ENCODE data around the gene PKIG. TPM values are rescaled to one million over a fixed set of nuclear protein-coding genes. Genes with fewer than 3 reads are reported as not detected.

Gene PKIG
- total and polyA plus RNA-seq, 9 donors = 40.5 to 53.3 (median 45.4) TPM

GRCh38 chr20:44633872-44634600 is 51.7 kb downstream of the PKIG start:
- Histone ChIP-seq H3K27ac (ENCODE audit: low read length) (no peak overlapping the region), H3K27me3 (ENCODE audit: control insufficient read depth, insufficient read depth, low read length) (no peaks in the 10 kb centered on the region)

DNA sequence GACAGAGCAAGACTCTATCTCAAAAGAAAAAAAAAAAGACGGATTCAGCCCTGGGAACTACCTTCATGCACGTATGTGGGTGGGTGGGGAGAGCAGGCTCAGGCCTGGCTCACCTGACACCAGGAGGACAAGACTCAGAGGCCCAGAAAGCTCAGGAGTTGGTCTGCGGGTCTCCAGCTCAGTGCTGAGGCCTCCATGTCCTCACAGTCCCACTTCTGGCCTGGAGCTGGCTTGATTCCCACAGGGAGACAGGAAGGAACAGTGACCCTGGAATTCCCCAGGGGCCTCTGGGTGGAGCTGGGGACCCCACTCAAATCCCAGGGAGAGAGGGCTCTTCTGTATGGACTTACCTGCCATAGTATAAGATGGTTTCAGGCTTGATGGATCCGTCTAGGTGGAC is 53.5 kb downstream of the PKIG start:
- no peak overlapping the region for H3K27ac ChIP-seq (ENCODE audit: low read length)
- DNase-seq = no peak
- H3K9me3 ChIP-seq (replicated peaks; ENCODE audit: control insufficient read depth, low read depth, low read length) = peaks cover 3% of the 10 kb centered on the region
- peaks cover 19% of the 10 kb centered on the region for H3K4me1 ChIP-seq (ENCODE audit: control insufficient read depth, insufficient read depth, low read length)
- H3K27me3 ChIP-seq (ENCODE audit: control insufficient read depth, insufficient read depth, low read length) = no peaks in the 10 kb centered on the region
- peaks cover 13% of the 10 kb centered on the region for H3K36me3 ChIP-seq (ENCODE audit: control insufficient read depth, insufficient read depth, low read length)
- 71% methylated on average over 3 of the region's 4 CpGs for WGBS (ENCODE audit: insufficient coverage)
- H3K4me3 ChIP-seq (ENCODE audit: low read length) = no peak overlapping the region

More at GRCh38 chr20:44633872-44634600, 51.7 kb downstream of the PKIG start:
- Histone ChIP-seq H3K4me3 (ENCODE audit: low read length) (no peak overlapping the region), H3K36me3 (ENCODE audit: control insufficient read depth, insufficient read depth, low read length) (peaks cover 13% of the 10 kb centered on the region), H3K9me3 (replicated peaks; ENCODE audit: control insufficient read depth, low read depth, low read length) (no peaks in the 10 kb centered on the region), H3K4me1 (ENCODE audit: control insufficient read depth, insufficient read depth, low read length) (peaks cover 19% of the 10 kb centered on the region)
- DNase-seq = no peak
- 71% methylated on average over 6 of the region's 18 CpGs for WGBS (ENCODE audit: insufficient coverage)

GRCh38 chr20:44637042-44637441 is 54.7 kb downstream of the PKIG start:
- Histone ChIP-seq H3K4me1 (ENCODE audit: control insufficient read depth, insufficient read depth, low read length) (peaks cover 20% of the 10 kb centered on the region), H3K4me3 (ENCODE audit: low read length) (no peak overlapping the region), H3K36me3 (ENCODE audit: control insufficient read depth, insufficient read depth, low read length) (peaks cover 13% of the 10 kb centered on the region), H3K27me3 (ENCODE audit: control insufficient read depth, insufficient read depth, low read length) (no peaks in the 10 kb centered on the region), H3K9me3 (replicated peaks; ENCODE audit: control insufficient read depth, low read depth, low read length) (peaks cover 3% of the 10 kb centered on the region), H3K27ac (ENCODE audit: low read length) (no peak overlapping the region)
- no peak for DNase-seq
- WGBS (ENCODE audit: insufficient coverage) = 75% methylated on average over 1 of the region's 5 CpGs

GRCh38 chr20:44637522-44638372 is 55.4 kb downstream of the PKIG start:
- Histone ChIP-seq H3K27ac (ENCODE audit: low read length) (peak overlapping the region; percentile 13), H3K27me3 (ENCODE audit: control insufficient read depth, insufficient read depth, low read length) (no peaks in the 10 kb centered on the region), H3K4me1 (ENCODE audit: control insufficient read depth, insufficient read depth, low read length) (peaks cover 23% of the 10 kb centered on the region), H3K9me3 (replicated peaks; ENCODE audit: control insufficient read depth, low read depth, low read length) (peaks cover 3% of the 10 kb centered on the region), H3K36me3 (ENCODE audit: control insufficient read depth, insufficient read depth, low read length) (peaks cover 13% of the 10 kb centered on the region), H3K4me3 (ENCODE audit: low read length) (no peak overlapping the region)
- 31% methylated on average over 5 of the region's 11 CpGs for WGBS (ENCODE audit: insufficient coverage)
- DNase-seq = peak; percentile 89

- no peak for DNase-seq
- Histone ChIP-seq H3K9me3 (replicated peaks; ENCODE audit: control insufficient read depth, low read depth, low read length) (peaks cover 3% of the 10 kb centered on the region), H3K36me3 (ENCODE audit: control insufficient read depth, insufficient read depth, low read length) (peaks cover under 1% of the 10 kb centered on the region), H3K27me3 (ENCODE audit: control insufficient read depth, insufficient read depth, low read length) (no peaks in the 10 kb centered on the region), H3K27ac (ENCODE audit: low read length) (no peak overlapping the region), H3K4me1 (ENCODE audit: control insufficient read depth, insufficient read depth, low read length) (peaks cover 33% of the 10 kb centered on the region), H3K4me3 (ENCODE audit: low read length) (no peak overlapping the region)
- 89% methylated on average over 1 of the region's 2 CpGs for WGBS (ENCODE audit: insufficient coverage)
Measured at GRCh38 chr20:44640522-44640921, 58.1 kb downstream of the PKIG start.

- WGBS (ENCODE audit: insufficient coverage) = 81% methylated on average over 2 of the region's 5 CpGs
- Histone ChIP-seq H3K27me3 (ENCODE audit: control insufficient read depth, insufficient read depth, low read length) (no peaks in the 10 kb centered on the region), H3K9me3 (replicated peaks; ENCODE audit: control insufficient read depth, low read depth, low read length) (peaks cover 3% of the 10 kb centered on the region), H3K36me3 (ENCODE audit: control insufficient read depth, insufficient read depth, low read length) (no peaks in the 10 kb centered on the region), H3K4me1 (ENCODE audit: control insufficient read depth, insufficient read depth, low read length) (peaks cover 40% of the 10 kb centered on the region), H3K4me3 (ENCODE audit: low read length) (no peak overlapping the region), H3K27ac (ENCODE audit: low read length) (no peak overlapping the region)
- DNase-seq = no peak
Measured at GRCh38 chr20:44641325-44641724, 58.9 kb downstream of the PKIG start.

GRCh38 chr20:44642203-44643153 is 60.1 kb downstream of the PKIG start:
- H3K27me3 ChIP-seq (ENCODE audit: control insufficient read depth, insufficient read depth, low read length) = no peaks in the 10 kb centered on the region
- H3K4me3 ChIP-seq (ENCODE audit: low read length) = no peak overlapping the region
- peaks cover 43% of the 10 kb centered on the region for H3K4me1 ChIP-seq (ENCODE audit: control insufficient read depth, insufficient read depth, low read length)
- peak overlapping the region; percentile 53 for H3K27ac ChIP-seq (ENCODE audit: low read length)
- WGBS (ENCODE audit: insufficient coverage) = 14% methylated on average over 15 of the region's 17 CpGs
- H3K9me3 ChIP-seq (replicated peaks; ENCODE audit: control insufficient read depth, low read depth, low read length) = peaks cover 3% of the 10 kb centered on the region
- no peaks in the 10 kb centered on the region for H3K36me3 ChIP-seq (ENCODE audit: control insufficient read depth, insufficient read depth, low read length)
- DNase-seq = peak; percentile 88

DNA sequence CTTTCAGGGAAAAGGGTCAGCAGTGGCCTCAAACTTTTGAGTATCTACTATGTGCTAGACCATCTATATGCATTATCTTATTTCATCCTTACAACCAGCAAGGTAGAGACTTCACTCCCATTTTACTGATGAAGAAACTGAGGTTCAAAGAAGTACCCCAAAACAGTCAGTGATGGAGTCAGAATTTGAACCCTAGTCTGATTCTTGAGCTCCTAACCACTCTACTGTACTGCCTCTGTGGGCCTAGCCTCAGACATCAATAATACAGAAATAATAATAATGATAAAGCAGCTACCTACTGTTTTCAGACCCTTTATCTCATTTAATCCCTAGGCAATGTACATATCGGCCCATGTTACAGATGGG is 60.8 kb downstream of the PKIG start:
- H3K27me3 ChIP-seq (ENCODE audit: control insufficient read depth, insufficient read depth, low read length) = no peaks in the 10 kb centered on the region
- no CpG with 5 or more reads among the region's 1 CpG for WGBS (ENCODE audit: insufficient coverage)
- no peaks in the 10 kb centered on the region for H3K36me3 ChIP-seq (ENCODE audit: control insufficient read depth, insufficient read depth, low read length)
- peak overlapping the region; percentile 53 for H3K27ac ChIP-seq (ENCODE audit: low read length)
- no peak overlapping the region for H3K4me3 ChIP-seq (ENCODE audit: low read length)
- DNase-seq = no peak
- H3K9me3 ChIP-seq (replicated peaks; ENCODE audit: control insufficient read depth, low read depth, low read length) = peaks cover 3% of the 10 kb centered on the region
- peaks cover 37% of the 10 kb centered on the region for H3K4me1 ChIP-seq (ENCODE audit: control insufficient read depth, insufficient read depth, low read length)

DNA sequence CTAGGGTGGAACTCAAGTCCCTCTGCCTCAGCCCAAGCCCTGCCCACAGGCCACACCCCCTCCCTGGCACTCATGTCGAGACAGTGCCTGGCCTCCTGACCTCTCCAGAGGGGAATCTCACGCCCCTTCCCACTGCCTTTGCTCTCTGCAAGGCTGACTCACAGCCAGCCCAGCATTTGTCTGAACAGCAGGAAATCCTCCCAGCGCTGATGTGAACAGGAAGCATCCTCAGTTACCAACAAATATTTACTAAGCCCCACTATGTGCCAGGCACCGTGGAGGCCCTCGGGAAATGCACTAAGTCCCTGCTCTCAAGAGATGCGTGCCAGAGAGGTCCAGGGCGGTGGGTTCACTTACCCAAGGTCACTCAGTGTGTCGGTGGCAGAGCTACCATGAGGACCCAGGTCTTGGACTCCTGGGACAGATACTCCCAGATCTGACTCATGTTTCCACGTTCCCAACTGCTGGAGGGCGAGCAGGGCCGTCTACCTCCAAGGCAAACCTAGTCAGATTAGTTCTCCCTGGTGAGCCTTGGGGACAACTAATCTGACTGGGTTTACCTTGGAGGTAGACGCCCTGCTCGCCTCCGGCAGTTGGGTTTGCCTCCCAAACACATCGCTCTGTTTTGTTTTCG is 61.3 kb downstream of the PKIG start:
- H3K4me1 ChIP-seq (ENCODE audit: control insufficient read depth, insufficient read depth, low read length) = peaks cover 37% of the 10 kb centered on the region
- WGBS (ENCODE audit: insufficient coverage) = 35% methylated on average over 12 of the region's 16 CpGs

More for the DNA sequence above, 61.3 kb downstream of the PKIG start:
- DNase-seq = peak; percentile 84
- Histone ChIP-seq H3K36me3 (ENCODE audit: control insufficient read depth, insufficient read depth, low read length) (no peaks in the 10 kb centered on the region), H3K27me3 (ENCODE audit: control insufficient read depth, insufficient read depth, low read length) (no peaks in the 10 kb centered on the region), H3K4me3 (ENCODE audit: low read length) (no peak overlapping the region), H3K27ac (ENCODE audit: low read length) (peak overlapping the region; percentile 80), H3K9me3 (replicated peaks; ENCODE audit: control insufficient read depth, low read depth, low read length) (peaks cover 3% of the 10 kb centered on the region)

Data from muscle of leg (tissue), 11 donors.